HFF-Myc (cell line): ENCODE measurements around the gene PHTF2.
"Not testable (repeated sequence)": the region's sequence is repeated elsewhere in the genome, so short reads cannot be mapped to it uniquely, and the experiment has no call there.

Experiments
- DNase-seq: peaks from one replicate; pipeline ENCODE4 v3.0.0-alpha.2; 2011; ENCODE audit warnings: low read depth; ENCODE audit errors: extremely low read depth
- H3K4me3 ChIP-seq: replicated peaks from 2 replicates; pipeline ENCODE4 v1.5.1; 2011; ENCODE audit warnings: low read depth, mild to moderate bottlenecking, control low read depth, low read length
- CTCF ChIP-seq: IDR thresholded peaks from 2 replicates; pipeline ENCODE4 v1.5.1; 2012; ENCODE audit warnings: mild to moderate bottlenecking, low read depth, low read length, control low read depth; ENCODE audit errors: missing control alignments

PHTF2 gene

GRCh38 chr7:77995717-77996116, 197.1 kb downstream of the PHTF2 start:
- peak; percentile 16 for TF ChIP-seq CTCF
- no peak for DNase-seq
- H3K4me3 ChIP-seq = no peak overlapping the region

GRCh38 chr7:77999168-77999567, 200.6 kb downstream of the PHTF2 start:
- not testable (repeated sequence) for H3K4me3 ChIP-seq, DNase-seq

DNA sequence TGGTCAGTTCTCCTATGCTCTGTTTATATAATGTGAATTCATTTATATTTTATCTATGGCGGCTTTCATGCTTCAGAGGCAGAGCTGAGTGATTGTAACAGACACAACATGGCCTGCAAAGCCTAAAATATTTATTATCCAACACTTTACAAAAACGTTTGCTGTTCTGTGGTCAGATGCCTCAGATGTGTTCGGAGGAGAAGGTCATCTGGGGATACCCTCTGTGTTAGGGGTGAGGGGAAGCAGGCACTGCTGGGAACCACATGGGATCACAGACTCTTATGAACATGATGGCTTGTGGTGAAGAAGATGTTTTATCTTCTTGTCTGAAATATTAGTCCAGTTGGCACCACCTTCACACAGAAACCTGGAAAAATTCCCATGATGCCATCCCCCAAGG, 203.4 kb downstream of the PHTF2 start:
- DNase-seq = no peak
- no peak overlapping the region for H3K4me3 ChIP-seq
- no peak for TF ChIP-seq CTCF

- no peak for DNase-seq
- no peak overlapping the region for H3K4me3 ChIP-seq
- TF ChIP-seq CTCF = no peak
Observed at GRCh38 chr7:78002715-78003114, 204.1 kb downstream of the PHTF2 start.

GRCh38 chr7:78006063-78006755, 207.6 kb downstream of the PHTF2 start:
- H3K4me3 ChIP-seq = no peak overlapping the region
- TF ChIP-seq CTCF = no peak
- no peak for DNase-seq
